Astrocyte (in vitro differentiated cells and primary cell): ENCODE results near the gene ARVCF.

ENCODE experiments used
- EZH2 ChIP-seq: IDR thresholded peaks from 2 replicates; pipeline ENCODE4 v1.6.1; 2012; ENCODE audit warnings: mild to moderate bottlenecking, low read length, inconsistent platforms; ENCODE audit not compliant: insufficient read depth
- TF ChIP-seq, protein P1 (sequence below): IDR thresholded peaks from 2 replicates; pipeline ENCODE4 v1.5.1; 2011; ENCODE audit warnings: low read depth, mild to moderate bottlenecking, inconsistent platforms, low read length, moderate library complexity; ENCODE audit not compliant: insufficient read depth

DNA sequence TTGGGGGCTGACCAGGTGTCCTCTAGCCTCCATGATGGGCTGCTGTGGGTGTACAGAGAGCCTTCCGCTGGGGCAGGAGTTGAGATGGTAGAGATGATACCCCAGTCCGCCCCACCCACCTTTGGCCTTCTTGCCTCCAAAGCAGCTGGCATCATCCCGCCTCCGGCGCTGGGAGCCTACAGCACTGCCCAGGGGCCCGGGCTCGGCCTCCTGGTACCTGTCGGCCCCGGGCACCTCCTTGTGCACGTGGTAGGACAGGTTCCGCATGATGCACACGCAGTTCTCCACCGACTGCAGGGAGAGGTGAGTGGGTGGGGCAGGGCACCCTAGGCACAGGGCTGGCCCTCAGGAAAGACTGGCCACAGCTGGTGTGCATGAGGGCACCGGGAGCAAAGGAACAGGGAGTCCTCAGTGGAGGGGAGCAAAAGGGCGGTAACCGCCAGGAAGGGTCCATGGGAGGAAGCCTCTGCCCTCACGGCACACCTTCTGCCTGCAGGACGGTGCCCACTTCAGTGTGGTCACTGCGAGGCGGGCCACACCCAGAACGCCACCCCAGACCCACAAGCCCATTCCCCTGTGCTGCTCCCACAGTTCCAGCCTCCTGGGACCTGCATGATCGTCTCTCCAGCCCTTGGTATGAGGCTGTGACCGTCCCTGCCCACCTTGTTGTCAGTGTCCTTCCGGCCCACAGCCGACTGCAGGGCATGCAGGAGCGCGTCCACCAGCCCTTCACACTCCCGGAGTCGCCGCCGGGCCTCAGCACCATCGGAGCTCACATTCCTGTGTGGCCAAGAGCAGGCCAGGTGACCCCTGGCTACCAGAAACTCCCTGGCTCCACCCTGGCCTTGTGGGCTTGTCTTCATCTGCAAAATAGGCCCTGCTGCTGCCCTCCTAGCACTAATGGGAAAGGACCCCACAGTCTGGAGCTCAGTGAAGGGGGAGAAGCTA is 39.1 kb downstream of the ARVCF start:
- TF ChIP-seq, protein P1, sequence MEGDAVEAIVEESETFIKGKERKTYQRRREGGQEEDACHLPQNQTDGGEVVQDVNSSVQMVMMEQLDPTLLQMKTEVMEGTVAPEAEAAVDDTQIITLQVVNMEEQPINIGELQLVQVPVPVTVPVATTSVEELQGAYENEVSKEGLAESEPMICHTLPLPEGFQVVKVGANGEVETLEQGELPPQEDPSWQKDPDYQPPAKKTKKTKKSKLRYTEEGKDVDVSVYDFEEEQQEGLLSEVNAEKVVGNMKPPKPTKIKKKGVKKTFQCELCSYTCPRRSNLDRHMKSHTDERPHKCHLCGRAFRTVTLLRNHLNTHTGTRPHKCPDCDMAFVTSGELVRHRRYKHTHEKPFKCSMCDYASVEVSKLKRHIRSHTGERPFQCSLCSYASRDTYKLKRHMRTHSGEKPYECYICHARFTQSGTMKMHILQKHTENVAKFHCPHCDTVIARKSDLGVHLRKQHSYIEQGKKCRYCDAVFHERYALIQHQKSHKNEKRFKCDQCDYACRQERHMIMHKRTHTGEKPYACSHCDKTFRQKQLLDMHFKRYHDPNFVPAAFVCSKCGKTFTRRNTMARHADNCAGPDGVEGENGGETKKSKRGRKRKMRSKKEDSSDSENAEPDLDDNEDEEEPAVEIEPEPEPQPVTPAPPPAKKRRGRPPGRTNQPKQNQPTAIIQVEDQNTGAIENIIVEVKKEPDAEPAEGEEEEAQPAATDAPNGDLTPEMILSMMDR: no peak
- TF ChIP-seq EZH2: no peak
